GM19238 (cell line): ENCODE data around the gene MRM3.
A peak's percentile ranks its signal among the peaks of the same experiment; 100 is the strongest.
"Not testable (repeated sequence)": the region's sequence is repeated elsewhere in the genome, so short reads cannot be mapped to it uniquely, and the experiment has no call there.

ENCODE experiments used
- DNase-seq: peaks from one replicate; pipeline ENCODE4 v3.0.0; 2011; ENCODE audit warnings: low spot score; ENCODE audit not compliant: insufficient read length

MRM3 gene, protein sequence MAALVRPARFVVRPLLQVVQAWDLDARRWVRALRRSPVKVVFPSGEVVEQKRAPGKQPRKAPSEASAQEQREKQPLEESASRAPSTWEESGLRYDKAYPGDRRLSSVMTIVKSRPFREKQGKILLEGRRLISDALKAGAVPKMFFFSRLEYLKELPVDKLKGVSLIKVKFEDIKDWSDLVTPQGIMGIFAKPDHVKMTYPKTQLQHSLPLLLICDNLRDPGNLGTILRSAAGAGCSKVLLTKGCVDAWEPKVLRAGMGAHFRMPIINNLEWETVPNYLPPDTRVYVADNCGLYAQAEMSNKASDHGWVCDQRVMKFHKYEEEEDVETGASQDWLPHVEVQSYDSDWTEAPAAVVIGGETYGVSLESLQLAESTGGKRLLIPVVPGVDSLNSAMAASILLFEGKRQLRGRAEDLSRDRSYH

DNA sequence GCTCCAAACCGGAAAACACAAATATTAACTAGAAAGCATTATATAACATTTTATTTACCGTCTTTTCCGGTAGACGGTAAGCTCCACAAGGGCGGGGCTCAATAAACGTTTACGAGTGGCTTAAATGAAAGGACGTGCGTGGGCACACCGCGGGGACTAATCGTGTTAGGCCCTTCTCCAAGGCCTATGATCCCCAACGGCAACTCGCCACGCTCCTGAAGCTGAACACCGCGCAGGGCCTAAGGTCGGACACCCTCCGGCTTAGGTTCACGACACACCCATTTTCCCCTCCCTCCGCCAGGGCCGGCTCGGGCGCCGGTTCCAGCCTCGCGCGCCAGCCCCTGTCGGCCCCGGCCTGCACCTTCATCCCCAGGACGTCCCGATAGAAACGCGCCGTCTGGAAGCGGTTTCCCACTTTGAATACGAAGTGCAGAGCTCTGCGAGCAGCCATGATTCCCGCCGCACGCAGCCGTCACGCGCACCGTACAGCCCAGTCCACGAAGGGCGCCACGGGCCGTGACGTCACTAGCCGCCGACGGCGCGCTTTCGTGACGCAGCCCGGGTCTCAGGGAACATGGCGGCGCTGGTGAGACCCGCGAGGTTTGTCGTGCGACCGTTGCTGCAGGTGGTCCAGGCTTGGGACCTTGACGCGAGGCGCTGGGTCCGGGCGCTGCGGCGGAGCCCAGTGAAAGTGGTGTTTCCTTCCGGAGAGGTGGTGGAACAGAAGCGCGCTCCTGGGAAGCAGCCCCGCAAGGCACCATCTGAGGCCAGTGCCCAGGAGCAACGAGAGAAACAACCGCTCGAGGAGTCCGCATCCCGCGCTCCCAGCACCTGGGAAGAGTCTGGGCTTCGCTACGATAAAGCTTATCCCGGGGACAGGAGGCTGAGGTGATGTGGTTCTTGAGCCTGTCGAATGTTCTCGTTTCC lies at the start of gene MRM3, which contains the start of gene GLOD4:
Gene MRM3, plus strand, starts transcription at position 549 of the 927 bp plus-strand sequence. Its CDS starts 26 bp downstream, at position 575.
Gene GLOD4, minus strand, starts transcription at position 476 of the 927 bp plus-strand sequence. Its CDS starts 25 bp downstream, at position 451.
- peak; percentile 94 for DNase-seq

DNA sequence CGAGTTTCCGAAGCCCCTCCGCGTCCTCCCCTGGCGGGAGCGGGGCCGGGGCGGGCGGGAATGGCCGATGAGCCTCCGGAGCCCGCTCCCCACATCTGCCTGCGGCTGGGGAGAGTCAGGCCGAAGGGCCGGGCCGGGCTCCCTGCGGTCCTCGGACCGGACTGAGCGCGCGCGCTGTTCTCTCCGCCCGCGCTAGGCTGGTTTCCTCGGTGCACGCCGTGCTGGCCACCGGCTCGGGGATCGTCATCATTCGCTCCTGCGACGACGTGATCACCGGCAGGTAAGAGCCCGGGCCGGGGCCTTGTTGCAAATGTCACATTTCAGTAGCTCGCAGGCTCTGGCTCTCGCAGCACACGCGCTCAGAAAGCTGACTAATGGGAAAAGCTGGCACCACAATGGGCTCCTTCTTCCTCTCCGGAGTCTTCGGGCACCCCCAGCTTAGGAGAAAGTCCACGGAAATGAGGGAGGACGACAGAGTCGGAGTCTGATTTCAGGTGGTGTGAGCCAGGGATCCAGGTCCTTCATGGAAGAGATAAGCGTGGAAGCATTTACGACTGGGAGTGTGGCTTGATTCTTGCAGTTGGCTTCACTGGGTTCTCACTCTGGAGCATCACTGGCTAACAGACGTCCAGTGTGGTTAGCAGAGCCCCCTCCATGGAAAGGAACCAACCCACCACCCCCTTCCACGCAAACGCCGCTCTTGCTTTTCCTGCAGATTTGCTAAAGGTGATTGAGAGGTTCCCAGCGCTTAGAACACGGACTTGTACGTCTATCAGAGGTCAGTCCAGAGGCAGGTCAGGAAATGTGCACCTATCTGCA lies 49.0 kb upstream of the MRM3 start:
- peak; percentile 30 for DNase-seq

DNA sequence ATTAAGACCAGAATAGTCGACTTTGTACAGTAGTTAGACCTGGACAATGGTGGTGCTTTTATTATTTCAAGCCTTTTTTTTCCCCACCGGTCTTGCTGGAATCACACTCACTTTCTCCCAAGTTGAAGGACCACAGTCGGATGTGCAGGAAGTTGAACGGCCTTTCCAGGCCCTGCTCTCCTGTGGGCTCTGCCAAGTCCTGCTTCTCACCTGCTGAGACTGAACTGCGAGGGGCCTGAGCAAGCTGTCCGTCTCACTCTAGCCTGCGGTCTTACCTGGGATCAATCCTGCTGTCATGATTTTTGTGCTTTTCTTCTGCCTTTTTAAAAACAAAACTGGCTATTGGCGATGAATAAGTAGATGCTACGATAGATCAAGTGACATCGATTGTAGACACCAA lies 48.4 kb upstream of the MRM3 start:
- no peak for DNase-seq

DNA sequence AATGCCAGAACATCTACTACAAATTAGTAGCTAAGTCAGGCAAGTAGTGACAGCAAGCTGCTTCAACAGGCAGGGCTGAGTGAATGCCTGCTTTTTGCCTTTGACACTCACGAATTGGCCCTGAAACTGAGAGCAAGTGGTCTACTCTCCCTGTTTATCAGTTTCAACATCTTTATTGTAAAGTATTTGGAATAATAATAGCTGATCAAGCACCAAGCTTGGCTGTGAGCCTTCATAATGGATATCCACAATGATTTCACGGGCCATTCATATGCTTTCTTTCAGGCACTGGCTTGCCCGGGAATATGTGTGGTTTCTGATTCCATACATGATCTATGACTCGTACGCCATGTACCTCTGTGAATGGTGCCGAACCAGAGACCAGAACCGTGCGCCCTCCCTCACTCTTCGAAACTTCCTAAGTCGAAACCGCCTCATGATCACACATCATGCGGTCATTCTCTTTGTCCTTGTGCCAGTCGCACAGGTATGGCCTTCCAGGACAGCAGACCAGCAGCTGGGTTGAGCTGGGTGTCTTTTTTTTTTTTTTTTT lies 44.5 kb upstream of the MRM3 start:
- DNase-seq, result no peak

DNA sequence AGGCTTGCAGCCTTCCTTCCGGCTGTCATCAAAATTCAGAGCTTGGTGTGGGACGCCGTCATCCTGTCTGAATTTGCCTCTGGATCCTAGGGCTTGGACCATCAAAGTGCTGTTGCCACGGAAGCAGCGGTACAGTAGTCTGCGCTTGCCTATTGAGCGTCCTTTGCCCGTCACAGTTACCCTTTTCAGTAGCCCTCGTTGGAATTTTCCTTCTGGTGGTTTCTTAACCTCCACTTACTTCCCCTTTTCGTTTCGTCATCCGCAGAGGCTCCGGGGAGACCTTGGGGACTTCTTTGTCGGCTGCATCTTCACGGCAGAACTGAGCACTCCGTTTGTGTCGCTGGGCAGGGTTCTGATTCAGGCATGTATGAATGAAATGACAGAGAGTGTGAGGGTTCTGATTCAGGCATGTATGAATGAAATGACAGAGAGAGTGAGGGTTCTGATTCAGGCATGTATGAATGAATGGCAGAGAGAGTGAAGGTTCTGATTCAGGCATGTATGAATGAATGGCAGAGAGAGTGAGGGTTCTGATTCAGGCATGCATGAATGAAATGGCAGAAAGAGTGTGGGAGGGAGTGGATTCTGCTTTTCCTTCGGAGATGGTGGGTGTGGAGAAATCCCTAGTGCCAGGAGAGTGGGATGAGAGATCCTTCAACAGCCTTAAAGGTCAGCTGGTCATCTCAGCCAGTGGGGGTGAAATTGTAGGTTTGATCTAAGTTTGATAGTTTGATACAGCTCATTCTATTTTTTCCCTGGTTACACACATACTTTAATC lies 41.7 kb upstream of the MRM3 start:
- peak; percentile 58 for DNase-seq

DNA sequence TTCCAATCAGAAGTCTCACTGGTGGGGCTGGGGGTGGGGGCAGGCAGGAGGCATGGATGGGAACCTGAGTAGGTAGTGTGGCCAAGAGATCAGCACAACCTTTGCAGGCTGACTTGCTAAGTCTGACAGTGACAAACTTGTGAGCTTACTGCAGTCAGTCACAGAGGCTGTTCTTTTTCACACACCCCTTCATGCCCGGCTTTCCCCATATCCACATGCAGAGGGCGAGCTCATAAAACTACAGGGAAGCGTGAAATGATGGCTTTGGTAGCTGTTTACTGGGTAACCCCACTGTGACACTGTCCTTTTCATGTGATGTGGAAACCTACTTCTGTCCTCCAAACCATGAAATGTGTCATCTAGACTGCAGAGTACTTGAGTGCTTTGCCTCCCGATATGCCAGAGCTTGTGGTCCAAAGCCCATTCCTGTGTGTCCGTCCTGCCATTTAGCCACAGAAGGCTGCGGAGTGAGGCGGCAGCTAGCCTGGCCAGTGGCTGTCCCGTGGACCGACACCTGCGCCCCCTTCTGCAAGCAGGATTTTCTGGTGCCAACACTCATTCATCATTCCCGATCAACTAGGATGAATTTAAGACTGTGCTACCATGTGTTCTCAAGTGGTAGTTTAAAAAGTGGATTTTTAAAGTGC lies 39.9 kb upstream of the MRM3 start:
- DNase-seq, result no peak

DNA sequence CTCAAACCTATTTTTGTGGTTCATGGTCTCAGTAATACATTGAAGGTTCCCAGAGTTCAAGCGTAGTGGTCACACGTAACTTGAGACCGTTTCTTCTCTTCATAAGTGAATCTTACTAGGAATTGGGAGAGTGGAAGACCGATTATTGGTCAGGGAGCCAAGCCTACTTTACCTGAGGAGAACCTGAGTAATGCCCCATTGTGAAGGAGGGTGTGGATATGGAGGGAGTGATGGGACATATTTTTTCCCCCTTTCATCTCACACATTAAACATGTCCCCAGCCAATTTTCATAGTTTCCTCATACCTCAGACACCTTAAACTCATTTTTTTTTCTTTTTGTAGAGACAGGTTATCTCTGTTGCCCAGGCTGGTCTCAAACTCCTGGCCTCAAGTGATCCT lies 39.0 kb upstream of the MRM3 start:
- DNase-seq, result no peak

DNA sequence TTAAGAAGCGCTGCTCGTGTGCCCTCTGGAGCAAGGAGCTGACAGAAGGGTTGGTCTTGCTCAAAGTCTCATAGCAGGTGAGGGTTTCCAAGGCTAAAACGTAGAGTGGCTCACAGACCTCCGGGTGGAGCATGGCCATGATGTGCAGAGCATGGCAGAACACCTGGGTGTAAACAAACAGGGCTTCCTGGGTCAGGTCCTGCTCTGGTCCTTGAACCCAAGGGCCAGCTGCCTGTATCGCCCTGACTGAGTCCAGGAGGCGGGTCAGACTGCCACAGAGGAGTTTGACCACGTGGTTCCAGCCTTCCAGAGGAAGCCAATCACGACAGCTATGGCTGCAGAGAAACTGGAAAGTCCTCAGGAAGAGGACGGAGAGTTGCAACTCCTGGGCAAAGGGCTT lies 37.2 kb upstream of the MRM3 start:
- no peak for DNase-seq

DNA sequence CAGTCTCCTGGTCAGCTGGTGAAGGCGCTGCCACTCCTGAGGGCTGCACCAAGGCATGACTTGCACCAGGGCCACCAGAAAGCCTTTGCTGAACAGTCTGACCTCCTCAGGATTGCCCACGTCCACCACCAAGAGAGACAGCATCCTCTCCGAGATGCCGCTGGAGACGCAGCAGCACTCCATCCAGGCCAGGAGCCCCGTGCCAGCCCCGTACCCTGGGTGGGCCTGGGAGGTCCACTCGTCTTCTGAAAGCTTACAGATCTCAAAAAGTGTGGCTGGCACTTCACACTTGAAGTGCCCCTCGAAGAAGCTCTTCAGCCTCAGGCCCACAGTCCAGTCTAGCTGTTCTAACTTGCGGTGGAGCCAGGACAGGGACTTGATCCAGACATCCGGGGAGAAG lies 36.7 kb upstream of the MRM3 start:
- DNase-seq, result no peak

DNA sequence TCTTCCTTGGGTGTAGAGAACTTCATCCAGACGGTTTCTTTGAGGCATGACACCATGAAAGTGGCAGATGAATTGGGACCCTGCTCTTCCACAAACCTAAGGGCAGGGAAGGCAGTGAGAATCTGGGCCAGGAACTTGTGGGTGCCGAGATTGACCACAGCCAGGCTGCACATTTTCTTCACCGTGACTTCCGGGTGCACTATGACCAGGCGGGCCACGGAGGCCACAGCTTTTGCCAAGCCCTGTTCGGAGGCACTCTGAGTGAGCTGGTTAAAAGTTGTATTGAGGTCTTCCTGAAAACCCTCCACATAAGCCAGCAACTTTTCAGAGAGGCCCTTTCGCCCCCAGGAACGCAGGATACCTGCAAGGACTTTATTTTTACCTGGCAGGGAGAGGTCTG lies 36.0 kb upstream of the MRM3 start:
- no peak for DNase-seq

DNA sequence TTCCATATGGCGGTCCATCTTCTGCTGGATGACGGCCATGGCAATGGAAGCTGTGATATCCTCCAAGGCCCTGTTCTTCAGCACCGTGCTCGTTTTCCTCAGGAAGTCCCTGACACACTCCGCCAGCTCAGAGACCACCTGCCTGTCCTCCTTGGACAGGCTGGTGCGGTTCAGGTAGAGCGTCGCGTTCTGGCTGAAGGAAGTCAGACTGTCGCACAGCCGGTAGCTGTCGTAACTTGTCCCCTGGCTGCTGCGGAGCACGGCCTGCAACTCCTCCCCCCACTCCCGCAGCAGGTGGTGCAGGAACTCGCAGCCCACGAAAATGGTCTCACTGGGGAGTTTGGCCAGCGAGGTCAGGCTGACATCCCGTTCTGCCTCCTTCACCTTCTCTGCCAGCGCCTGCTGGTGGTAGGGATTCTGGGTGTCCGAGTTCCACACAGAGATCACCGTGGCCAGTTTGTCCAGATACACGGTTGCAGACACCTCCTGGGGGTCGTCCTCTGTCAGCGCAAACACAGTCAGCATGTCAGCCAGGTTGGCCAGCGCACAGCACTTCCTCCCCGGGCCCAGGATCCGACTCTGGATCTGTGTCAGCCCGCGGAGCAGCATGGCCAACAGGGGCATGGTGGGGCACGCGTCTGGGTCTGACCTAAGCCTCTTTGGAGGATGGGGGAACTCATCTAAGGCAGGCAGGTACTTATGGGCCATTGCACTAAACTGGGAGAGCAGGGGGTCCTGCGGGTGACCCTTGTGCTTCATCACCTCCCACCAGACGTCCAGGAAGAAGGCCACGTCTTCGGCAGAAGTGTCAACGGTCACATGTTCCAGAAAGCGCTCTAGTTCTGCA lies 35.1 kb upstream of the MRM3 start:
- no peak for DNase-seq

DNA sequence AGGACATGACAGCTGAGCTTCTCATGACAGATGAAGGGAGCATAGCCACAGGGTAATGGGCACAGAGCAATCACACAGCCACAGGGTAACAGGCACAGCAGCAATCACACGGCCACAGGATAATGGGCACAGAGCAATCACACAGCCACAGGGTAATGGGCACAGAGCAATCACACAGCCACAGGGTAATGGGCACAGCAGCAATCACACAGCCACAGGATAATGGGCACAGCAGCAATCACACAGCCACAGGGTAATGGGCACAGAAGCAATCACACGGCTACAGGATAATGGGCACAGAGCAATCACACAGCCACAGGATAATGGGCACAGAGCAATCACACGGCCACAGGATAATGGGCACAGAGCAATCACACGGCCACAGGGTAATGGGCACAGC lies 33.5 kb upstream of the MRM3 start:
- not testable (repeated sequence) for DNase-seq

DNA sequence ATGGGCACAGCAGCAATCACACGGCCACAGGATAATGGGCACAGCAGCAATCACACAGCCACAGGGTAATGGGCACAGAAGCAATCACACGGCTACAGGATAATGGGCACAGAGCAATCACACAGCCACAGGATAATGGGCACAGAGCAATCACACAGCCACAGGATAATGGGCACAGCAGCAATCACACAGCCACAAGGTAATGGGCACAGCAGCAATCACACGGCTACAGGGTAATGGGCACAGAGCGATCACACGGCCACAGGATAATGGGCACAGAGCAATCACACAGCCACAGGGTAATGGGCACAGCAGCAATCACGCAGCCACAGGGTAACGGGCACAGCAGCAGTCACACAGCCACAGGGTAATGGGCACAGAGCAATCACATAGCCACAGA lies 32.8 kb upstream of the MRM3 start:
- DNase-seq, result not testable (repeated sequence)

DNA sequence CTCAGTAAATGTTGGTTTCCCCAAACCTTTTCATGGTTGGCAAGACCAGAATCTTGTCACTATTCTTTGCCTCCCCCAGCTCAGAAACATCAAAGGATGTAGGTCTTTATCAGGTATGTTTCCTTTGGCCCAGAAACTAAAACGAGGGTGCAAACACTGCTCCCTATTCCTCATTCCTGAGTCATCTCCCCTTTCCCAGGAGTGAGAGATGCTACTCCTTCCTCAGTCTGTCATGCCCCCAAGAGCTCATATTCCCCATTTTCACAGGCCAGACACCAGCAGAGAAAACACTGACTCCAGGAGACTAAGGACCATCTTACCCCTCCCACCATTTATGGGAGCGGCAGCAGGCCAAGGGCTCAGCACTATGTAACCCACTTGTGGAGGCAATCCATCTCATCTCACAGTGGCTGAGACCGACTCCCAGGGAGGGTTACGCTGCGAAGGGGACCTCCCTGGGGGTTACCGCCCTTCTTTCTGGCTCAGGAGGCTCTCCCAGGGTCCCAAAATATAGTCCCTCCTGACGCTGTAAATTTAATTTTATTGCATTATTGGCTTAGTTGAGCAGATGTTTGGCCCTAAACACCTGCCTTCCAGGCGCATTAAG lies 31.6 kb upstream of the MRM3 start:
- DNase-seq, result no peak

DNA sequence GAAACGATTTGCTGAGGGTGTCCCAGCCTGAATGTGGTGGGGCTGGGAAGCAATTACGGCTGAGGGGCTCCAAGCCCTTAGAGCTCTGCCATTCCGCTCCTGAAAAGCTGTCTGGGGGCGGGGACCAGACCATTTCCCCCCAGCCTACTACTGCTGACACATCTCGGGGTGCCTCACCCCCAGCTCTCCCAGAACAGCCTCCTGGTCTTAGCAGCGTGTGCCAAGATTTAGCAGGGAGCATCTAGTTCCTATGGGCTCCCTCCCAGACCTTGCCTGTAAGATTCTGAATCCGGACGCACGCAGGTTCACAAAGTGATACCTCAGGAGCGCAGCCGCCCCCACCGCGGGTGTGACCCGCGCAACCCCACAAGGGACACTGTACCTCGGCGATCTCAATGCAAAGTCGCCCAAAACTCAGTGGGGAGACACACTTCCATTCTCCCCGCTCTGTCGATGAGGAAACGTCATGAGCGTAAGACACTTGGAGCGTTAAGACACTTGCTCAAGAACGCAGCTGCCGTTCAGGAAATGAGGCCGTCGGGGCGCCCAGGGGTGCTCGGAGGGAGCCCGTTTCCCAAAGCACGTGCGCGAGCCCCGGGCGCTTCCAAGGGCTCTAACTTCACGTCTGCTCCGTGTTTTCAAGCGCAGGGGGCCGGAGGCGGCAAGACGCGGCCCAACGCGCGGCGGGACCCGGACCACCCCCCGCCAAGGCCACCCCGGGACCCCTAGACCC lies 30.7 kb upstream of the MRM3 start:
- peak; percentile 46 for DNase-seq

DNA sequence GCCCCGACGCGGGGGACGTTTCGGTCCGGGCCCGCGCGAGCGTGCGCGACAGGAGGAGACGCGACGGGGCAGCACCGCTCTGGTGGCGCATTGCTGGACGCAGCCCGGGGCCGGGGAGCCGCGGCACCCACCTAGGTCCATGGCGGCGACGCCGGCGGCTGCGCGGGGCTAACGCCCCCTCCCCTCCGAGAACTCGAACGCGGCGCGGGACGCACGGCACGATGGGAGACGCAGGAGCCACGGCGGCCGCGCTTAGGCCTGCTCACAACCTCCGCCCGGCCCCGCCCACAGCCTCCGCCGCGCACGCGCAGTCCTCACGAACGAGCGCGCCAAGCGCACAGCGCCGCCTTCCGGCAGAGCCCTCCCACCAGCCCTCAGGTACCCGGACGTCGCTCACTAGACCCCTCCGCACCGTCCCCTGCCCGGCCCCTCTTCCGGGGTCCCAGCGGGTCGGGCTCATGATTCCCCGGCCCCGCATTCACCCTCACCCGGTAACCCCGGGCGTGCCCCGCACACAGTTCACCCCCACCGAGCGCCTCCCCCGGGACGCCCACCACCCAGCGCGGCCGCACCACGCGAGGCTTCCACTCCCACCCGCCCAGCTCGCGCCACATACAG lies 30.0 kb upstream of the MRM3 start, which contains the start of gene GEMIN4:
Gene GEMIN4, minus strand, starts transcription at position 263 of the 618 bp plus-strand sequence. Its CDS starts 122 bp downstream, at position 141.
- peak; percentile 94 for DNase-seq

DNA sequence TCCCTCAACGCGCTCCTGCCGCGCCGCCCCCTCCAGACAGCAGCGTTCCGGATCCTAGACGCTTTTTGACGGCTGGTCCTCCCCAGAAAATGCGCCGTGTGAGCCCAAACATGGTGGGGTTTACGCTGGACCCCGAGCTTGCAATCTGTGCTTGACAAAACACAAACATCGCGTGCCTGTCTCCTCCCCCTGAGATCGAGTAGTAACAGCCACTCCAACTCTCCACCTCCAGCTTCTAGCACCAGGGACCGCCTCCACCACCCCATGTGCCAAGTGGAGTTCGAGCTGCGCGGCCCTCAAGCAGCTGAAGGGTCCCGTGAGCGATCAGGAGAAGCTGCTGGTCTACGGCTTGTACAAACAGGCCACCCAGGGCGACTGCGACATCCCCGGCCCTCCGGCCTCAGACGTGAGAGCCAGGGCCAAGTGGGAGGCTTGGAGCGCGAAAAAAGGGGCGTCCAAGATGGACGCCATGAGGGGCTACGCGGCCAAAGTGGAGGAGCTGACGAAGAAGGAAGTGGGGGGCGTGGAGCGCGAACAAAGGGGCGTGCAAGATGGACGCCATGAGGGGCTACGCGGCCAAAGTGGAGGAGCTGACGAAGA lies 29.4 kb upstream of the MRM3 start:
- no peak for DNase-seq
